Choroid plexus epithelial cell (primary cell): ENCODE data around the gene MVB12B.

Experiments used
- DNase-seq: peaks from one replicate; pipeline ENCODE4 v3.0.0-alpha.2; 2010; ENCODE audit warnings: low read depth
- H3K4me3 ChIP-seq: 2 replicates; pipeline ENCODE4 v1.5.1; 2011; ENCODE audit warnings: low read depth, mild to moderate bottlenecking, control low read depth, low read length, moderate library complexity
- TF ChIP-seq, protein P1 (sequence below): conservative IDR thresholded peaks from 2 replicates; pipeline ENCODE4 v1.5.1; 2011; ENCODE audit warnings: low read depth, mild to moderate bottlenecking, control low read depth, inconsistent platforms, low read length, moderate library complexity

MVB12B gene

GRCh38 chr9:126292736-126293521 lies 33.7 kb upstream of the MVB12B start:
- no peak overlapping the region for H3K4me3 ChIP-seq
- no peak for DNase-seq
- TF ChIP-seq, protein P1, sequence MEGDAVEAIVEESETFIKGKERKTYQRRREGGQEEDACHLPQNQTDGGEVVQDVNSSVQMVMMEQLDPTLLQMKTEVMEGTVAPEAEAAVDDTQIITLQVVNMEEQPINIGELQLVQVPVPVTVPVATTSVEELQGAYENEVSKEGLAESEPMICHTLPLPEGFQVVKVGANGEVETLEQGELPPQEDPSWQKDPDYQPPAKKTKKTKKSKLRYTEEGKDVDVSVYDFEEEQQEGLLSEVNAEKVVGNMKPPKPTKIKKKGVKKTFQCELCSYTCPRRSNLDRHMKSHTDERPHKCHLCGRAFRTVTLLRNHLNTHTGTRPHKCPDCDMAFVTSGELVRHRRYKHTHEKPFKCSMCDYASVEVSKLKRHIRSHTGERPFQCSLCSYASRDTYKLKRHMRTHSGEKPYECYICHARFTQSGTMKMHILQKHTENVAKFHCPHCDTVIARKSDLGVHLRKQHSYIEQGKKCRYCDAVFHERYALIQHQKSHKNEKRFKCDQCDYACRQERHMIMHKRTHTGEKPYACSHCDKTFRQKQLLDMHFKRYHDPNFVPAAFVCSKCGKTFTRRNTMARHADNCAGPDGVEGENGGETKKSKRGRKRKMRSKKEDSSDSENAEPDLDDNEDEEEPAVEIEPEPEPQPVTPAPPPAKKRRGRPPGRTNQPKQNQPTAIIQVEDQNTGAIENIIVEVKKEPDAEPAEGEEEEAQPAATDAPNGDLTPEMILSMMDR: no peak

- DNase-seq: no peak
- TF ChIP-seq, protein P1: peak; percentile 21
- H3K4me3 ChIP-seq: no peak overlapping the region
These were observed 33.1 kb upstream of the MVB12B start for GRCh38 chr9:126293522-126293889.

GRCh38 chr9:126294331-126295081 lies 32.1 kb upstream of the MVB12B start:
- no peak for DNase-seq

GRCh38 chr9:126295082-126295477 lies 31.5 kb upstream of the MVB12B start:
- DNase-seq: no peak
- TF ChIP-seq, protein P1: no peak
- no peak overlapping the region for H3K4me3 ChIP-seq

More at GRCh38 chr9:126294331-126295081, 32.1 kb upstream of the MVB12B start:
- TF ChIP-seq, protein P1: no peak
- no peak overlapping the region for H3K4me3 ChIP-seq

DNA sequence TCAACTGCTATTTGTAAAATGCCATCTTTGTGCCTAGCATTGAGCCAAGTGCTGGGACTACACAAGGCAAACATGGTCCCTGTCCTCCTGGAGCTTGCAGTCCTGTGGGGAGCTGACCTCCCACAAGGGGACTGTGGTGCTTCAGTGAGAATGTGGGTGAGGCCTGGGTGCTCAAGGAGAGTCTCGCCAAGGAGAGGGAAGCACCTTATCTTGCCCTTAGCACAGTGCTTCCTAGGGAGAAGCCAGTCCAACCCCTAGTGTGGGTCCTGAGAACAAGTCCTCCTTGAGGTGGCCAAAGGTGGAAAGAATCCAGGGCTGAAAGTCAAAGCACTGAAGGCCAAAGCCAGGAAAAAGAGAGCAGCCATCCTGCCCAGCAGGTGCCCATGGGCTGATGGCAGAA lies 31.1 kb upstream of the MVB12B start:
- TF ChIP-seq, protein P1: no peak
- no peak for DNase-seq
- H3K4me3 ChIP-seq: no peak overlapping the region

- TF ChIP-seq, protein P1: no peak
These were observed 30.6 kb upstream of the MVB12B start for GRCh38 chr9:126295936-126296600.

More at GRCh38 chr9:126295936-126296600, 30.6 kb upstream of the MVB12B start:
- DNase-seq: no peak
- H3K4me3 ChIP-seq: no peak overlapping the region
